ENCODE results near the gene PEDS1.

The PEDS1 gene

GRCh38 chr20:50129662-50130355, 23.7 kb downstream of the PEDS1 start:
- H3K4me3 ChIP-seq (ENCODE audit: low read depth, low read length) = no peak overlapping the region
- TF ChIP-seq CTCF (IDR thresholded peaks at IDR 0.05; ENCODE audit: low read depth, low read length, missing control alignments) = no peak
- DNase-seq (ENCODE audit: low read depth) = no peak

- TF ChIP-seq CTCF (IDR thresholded peaks at IDR 0.05; ENCODE audit: low read depth, low read length, missing control alignments) = no peak
- no peak overlapping the region for H3K4me3 ChIP-seq (ENCODE audit: low read depth, low read length)
- DNase-seq (ENCODE audit: low read depth) = no peak
Measured at GRCh38 chr20:50128520-50128905, 25.0 kb downstream of the PEDS1 start.

- DNase-seq (ENCODE audit: low read depth) = no peak
- H3K4me3 ChIP-seq (ENCODE audit: low read depth, low read length) = no peak overlapping the region
- no peak for TF ChIP-seq CTCF (IDR thresholded peaks at IDR 0.05; ENCODE audit: low read depth, low read length, missing control alignments)
Measured at GRCh38 chr20:50127587-50128519, 25.7 kb downstream of the PEDS1 start.

GRCh38 chr20:50126662-50127061, 26.9 kb downstream of the PEDS1 start:
- TF ChIP-seq CTCF (IDR thresholded peaks at IDR 0.05; ENCODE audit: low read depth, low read length, missing control alignments) = no peak
- H3K4me3 ChIP-seq (ENCODE audit: low read depth, low read length) = no peak overlapping the region
- DNase-seq (ENCODE audit: low read depth) = no peak

- no peak overlapping the region for H3K4me3 ChIP-seq (ENCODE audit: low read depth, low read length)
- no peak for DNase-seq (ENCODE audit: low read depth)
- no peak for TF ChIP-seq CTCF (IDR thresholded peaks at IDR 0.05; ENCODE audit: low read depth, low read length, missing control alignments)
Measured at GRCh38 chr20:50125279-50125678, 28.2 kb downstream of the PEDS1 start.

- H3K4me3 ChIP-seq (ENCODE audit: low read depth, low read length) = no peak overlapping the region
- no peak for DNase-seq (ENCODE audit: low read depth)
- TF ChIP-seq CTCF (IDR thresholded peaks at IDR 0.05; ENCODE audit: low read depth, low read length, missing control alignments) = no peak
Measured at GRCh38 chr20:50124496-50124895, 29.0 kb downstream of the PEDS1 start.

Measured in GM12864 (cell line).